GM18526 (cell line): ENCODE results near the gene THBS1.

Experiments
- POLR2A ChIP-seq: IDR thresholded peaks from 3 replicates; pipeline ENCODE4 v1.6.1; 2011; ENCODE audit not compliant: insufficient read length; ENCODE audit errors: extremely low read depth

The THBS1 gene

GRCh38 chr15:39646425-39646824 is 65.5 kb downstream of the THBS1 start:
- TF ChIP-seq POLR2A = no peak
